RWPE1 (cell line): ENCODE measurements around the gene RTP2.

Experiments used
- CTCF ChIA-PET: fragments of 350-600 bp; sonication (Branson Sonifier 250); formaldehyde crosslinking; extraction: SDS; loops from one replicate; lab custom pipeline; 2021; lab: Yijun Ruan, JAX
- POLR2A ChIA-PET: fragments of 400-600 bp; formaldehyde crosslinking; extraction: SDS; loops from one replicate; lab custom pipeline; 2020; ENCODE audit warnings: antibody characterized with exemption; ENCODE audit not compliant: low non-redundant PET; lab: Yijun Ruan, JAX
- DNase-seq: peaks from one replicate; pipeline ENCODE4 v3.0.0; 2012; ENCODE audit warnings: low spot score
- H3K27ac ChIP-seq: fragments of 450-650 bp; 2 replicates; pipeline ENCODE4 v1.5.1; 2017
- CTCF ChIP-seq: fragments of 450-650 bp; conservative IDR thresholded peaks from 2 replicates; pipeline ENCODE4 v1.5.1; 2017; ENCODE audit warnings: low read depth, mild to moderate bottlenecking

RTP2 gene

GRCh38 chr3:187651282-187651681 is 51.1 kb downstream of the RTP2 start:
- DNase-seq, result no peak
- TF ChIP-seq CTCF, result no peak
- ChIA-PET CTCF (no interaction called here), POLR2A (no interaction called here)
- no peak overlapping the region for H3K27ac ChIP-seq
